HCT116 (cell line): ENCODE results near the gene ZCCHC24. TPM values are rescaled to one million over a fixed set of nuclear protein-coding genes. Genes with fewer than 3 reads are reported as not detected.

Source experiments
- ATAC-seq: fragments of 200-7000 bp; cut with Tn5 transposase; 2 replicates; pipeline ENCODE4 v1.9.1; 2020; ENCODE audit warnings: mild to moderate bottlenecking, moderate library complexity
- BruUV-seq: library from RNA; stranded (reverse); fragments of 400-500 nt; replicated peaks from 2 replicates; lab custom pipeline; 2021; lab: Mats Ljungman, UMichigan
- CTCF ChIA-PET: fragments of 300-600 bp; sonication (Branson Sonifier 250); formaldehyde crosslinking; loops from one replicate; lab custom pipeline; 2021; ENCODE audit warnings: antibody characterized with exemption; lab: Charles Lee
- POLR2A ChIA-PET: fragments of 300-600, 350-600 bp; sonication (Branson Sonifier 250); formaldehyde crosslinking; loops from one replicate; lab custom pipeline; 2021; ENCODE audit warnings: antibody characterized with exemption; lab: Charles Lee
- RAD21 ChIA-PET, 2 experiments: fragments of 300-600 bp; sonication (Branson Sonifier 250); formaldehyde crosslinking; loops; one replicate each; lab custom pipeline; 2023; ENCODE audit warnings: low total read pairs in 2 of 2; ENCODE audit not compliant: uncharacterized antibody in 2 of 2, unreplicated experiment in 2 of 2, low non-redundant PET in 1 of 2; lab: Charles Lee
- DNase-seq: peaks from one replicate; pipeline ENCODE4 v3.0.0-alpha.2; 2010; ENCODE audit warnings: low read depth, low spot score
- H2AFZ ChIP-seq: fragments of 200-600 bp; shearing (Covaris generic), sonication (generic); 2 replicates; pipeline ENCODE4 v1.6.1; 2017; ENCODE audit warnings: low read depth, mixed run types, mixed read lengths, antibody characterized with exemption, low read length; ENCODE audit not compliant: poor library complexity, severe bottlenecking
- H3K27ac ChIP-seq: 2 replicates; pipeline ENCODE4 v1.5.1; 2012; ENCODE audit warnings: low read depth, low read length
- H3K27me3 ChIP-seq: fragments of 200-600 bp; sonication (generic); 2 replicates; pipeline ENCODE4 v1.6.1; 2016; ENCODE audit warnings: mixed run types, low read length, mixed read lengths; ENCODE audit not compliant: insufficient read depth
- H3K36me3 ChIP-seq, 2 experiments: fragments of 200-500 bp in 1 of 2; fragments of 200-600 bp in 1 of 2; sonication (Bioruptor generic) in 1 of 2; sonication (generic) in 1 of 2; 2 replicates each; pipeline versions ENCODE4 v1.5.1 to v1.6.1; 2014 to 2016; ENCODE audit warnings: low read length in 2 of 2, inconsistent platforms in 1 of 2, mixed read lengths in 1 of 2, mixed run types in 1 of 2; ENCODE audit not compliant: insufficient read depth in 2 of 2, control insufficient read depth in 1 of 2
- H3K4me1 ChIP-seq, 2 experiments: fragments of 200-600 bp in 1 of 2; sonication (generic) in 1 of 2; 2 replicates each; pipeline versions ENCODE4 v1.5.1 to v1.6.1; 2012 to 2017; ENCODE audit warnings: low read length in 2 of 2, inconsistent platforms in 1 of 2, mild to moderate bottlenecking in 1 of 2, mixed read lengths in 1 of 2, mixed run types in 1 of 2, moderate library complexity in 1 of 2; ENCODE audit not compliant: insufficient read depth in 2 of 2, control insufficient read depth in 1 of 2
- H3K4me2 ChIP-seq: fragments of 200-600 bp; sonication (generic); 2 replicates; pipeline ENCODE4 v1.6.1; 2017; ENCODE audit warnings: mixed run types, low read length, mixed read lengths
- H3K4me3 ChIP-seq, 2 experiments: fragments of 200-600 bp in 1 of 2; sonication (generic) in 1 of 2; replicated peaks in 1 of 2; 2 replicates each; pipeline ENCODE4 v1.5.1; 2011 to 2016; ENCODE audit warnings: low read length in 2 of 2, control low read depth in 1 of 2, low read depth in 1 of 2, mild to moderate bottlenecking in 1 of 2, mixed read lengths in 1 of 2, mixed run types in 1 of 2
- H3K79me2 ChIP-seq: fragments of 200-600 bp; sonication (generic); 2 replicates; pipeline ENCODE4 v1.6.1; 2017; ENCODE audit warnings: mild to moderate bottlenecking, mixed run types, low read length, moderate library complexity, mixed read lengths; ENCODE audit not compliant: insufficient read depth
- H3K9ac ChIP-seq: fragments of 200-600 bp; sonication (generic); 2 replicates; pipeline ENCODE4 v1.6.1; 2016; ENCODE audit warnings: low read length, mixed read lengths
- H3K9me2 ChIP-seq: fragments of 200-600 bp; sonication (generic), shearing (Covaris generic); 2 replicates; pipeline ENCODE4 v1.6.1; 2017; ENCODE audit warnings: mixed run types, mild to moderate bottlenecking, moderate library complexity; ENCODE audit not compliant: insufficient read depth
- H3K9me3 ChIP-seq, 2 experiments: fragments of 200-500 bp in 1 of 2; fragments of 200-600 bp in 1 of 2; sonication (Bioruptor generic) in 1 of 2; sonication (generic) in 1 of 2; 2 replicates each; pipeline ENCODE4 v1.6.1; 2014 to 2017; ENCODE audit warnings: low read length in 2 of 2, mixed read lengths in 2 of 2, inconsistent platforms in 1 of 2, low read depth in 1 of 2, mild to moderate bottlenecking in 1 of 2, mixed run types in 1 of 2, moderate library complexity in 1 of 2; ENCODE audit not compliant: control insufficient read depth in 1 of 2, insufficient read depth in 1 of 2
- H4K20me1 ChIP-seq: fragments of 200-600 bp; sonication (generic), shearing (Covaris generic); 2 replicates; pipeline ENCODE4 v1.6.1; 2017; ENCODE audit warnings: mixed run types, mild to moderate bottlenecking, moderate library complexity; ENCODE audit not compliant: insufficient read depth
- ATF3 ChIP-seq: IDR thresholded peaks from 2 replicates; pipeline ENCODE4 v1.6.1; 2012
- ELF1 ChIP-seq: IDR thresholded peaks from 2 replicates; pipeline ENCODE4 v1.6.1; 2012; ENCODE audit warnings: low read depth, borderline replicate concordance
- EZH2 ChIP-seq: fragments of 200-600 bp; sonication (generic); IDR thresholded peaks from 2 replicates; pipeline ENCODE4 v1.6.1; 2017; ENCODE audit warnings: antibody characterized with exemption, mixed run types
- EZH2phosphoT487 ChIP-seq: fragments of 200-600 bp; IDR thresholded peaks from 2 replicates; pipeline ENCODE4 v1.6.1; 2018; ENCODE audit warnings: antibody characterized with exemption, borderline replicate concordance
- FOSL1 ChIP-seq: IDR thresholded peaks from 2 replicates; pipeline ENCODE4 v1.6.1; 2012; ENCODE audit warnings: low read depth
- MAX ChIP-seq: IDR thresholded peaks from 2 replicates; pipeline ENCODE4 v1.6.1; 2012
- POLR2A ChIP-seq: IDR thresholded peaks from 2 replicates; pipeline ENCODE4 v1.7.0; 2011; ENCODE audit warnings: borderline replicate concordance; ENCODE audit not compliant: insufficient read depth, insufficient read length; ENCODE audit errors: extremely low read depth
- POLR2AphosphoS5 ChIP-seq: IDR thresholded peaks from 2 replicates; pipeline ENCODE4 v1.6.1; 2011; ENCODE audit warnings: mild to moderate bottlenecking, low read depth, low read length, moderate library complexity
- RAD21 ChIP-seq: IDR thresholded peaks from 2 replicates; pipeline ENCODE4 v1.6.1; 2012; ENCODE audit warnings: low read depth, mild to moderate bottlenecking
- SP1 ChIP-seq: IDR thresholded peaks from 2 replicates; pipeline ENCODE4 v1.6.1; 2012; ENCODE audit warnings: low read depth
- SRF ChIP-seq: IDR thresholded peaks from 2 replicates; pipeline ENCODE4 v1.6.1; 2012; ENCODE audit warnings: low read depth
- TCF7L2 ChIP-seq: IDR thresholded peaks from 2 replicates; pipeline ENCODE4 v1.7.0; 2011; ENCODE audit warnings: borderline replicate concordance, inconsistent platforms; ENCODE audit not compliant: insufficient read depth, insufficient read length; ENCODE audit errors: extremely low read depth
- YY1 ChIP-seq: IDR thresholded peaks from 2 replicates; pipeline ENCODE4 v1.6.1; 2011; ENCODE audit warnings: low read length, low read depth, moderate library complexity, mild to moderate bottlenecking; ENCODE audit not compliant: insufficient replicate concordance; ENCODE audit errors: extremely low read depth
- ZFX ChIP-seq: fragments of 450-650 bp; IDR thresholded peaks from 2 replicates; pipeline ENCODE4 v1.6.1; 2017
- ZNF274 ChIP-seq: fragments of 200-500 bp; sonication (Bioruptor generic); IDR thresholded peaks from 2 replicates; pipeline ENCODE4 v1.6.1; 2014; ENCODE audit warnings: mild to moderate bottlenecking, low read depth, low read length, inconsistent platforms
- intact Hi-C: fragments of 100-400 bp; cut with micrococcal nuclease; formaldehyde crosslinking; loops from 2 replicates; pipeline ENCODE4 v1.10.0; 2022
- total RNA-seq: library from RNA; stranded (reverse); gene quantifications from one replicate; pipeline ENCODE4 v1.2.1, GENCODE V29; 2021; ENCODE audit not compliant: unreplicated experiment
- TF ChIP-seq, protein P1 (sequence below): IDR thresholded peaks from 2 replicates; pipeline ENCODE4 v1.6.1; 2012; ENCODE audit warnings: low read depth
- TF ChIP-seq, protein P2 (sequence below), 3 experiments: fragments of 200-600 bp in 1 of 3; sonication (generic) in 1 of 3; IDR thresholded peaks in 2 of 3; conservative IDR thresholded peaks in 1 of 3; 2 replicates each; pipeline ENCODE4 v1.5.1; 2012 to 2017; ENCODE audit warnings: low read depth in 2 of 3, low read length in 2 of 3, antibody characterized with exemption in 1 of 3, borderline replicate concordance in 1 of 3, control low read depth in 1 of 3, mild to moderate bottlenecking in 1 of 3, mixed read lengths in 1 of 3, mixed run types in 1 of 3, moderate library complexity in 1 of 3; ENCODE audit not compliant: insufficient read depth in 1 of 3
- TF ChIP-seq, protein P3 (sequence below): IDR thresholded peaks from 2 replicates; pipeline ENCODE4 v1.6.1; 2011; ENCODE audit warnings: mild to moderate bottlenecking, low read length, moderate library complexity; ENCODE audit not compliant: insufficient replicate concordance; ENCODE audit errors: extremely low read depth

ZCCHC24 gene
- total RNA-seq, 1 experiment from 2014 or later, result 7.0 TPM

GRCh38 chr10:79387466-79387973 lies 57.9 kb downstream of the ZCCHC24 start:
- Histone ChIP-seq H4K20me1 (no peaks in the 10 kb centered on the region), H3K27ac (no peak overlapping the region), H3K9me2 (no peaks in the 10 kb centered on the region), H3K4me1 (no peaks in the 10 kb centered on the region), H3K79me2 (no peaks in the 10 kb centered on the region), H3K9me3 (no peaks in the 10 kb centered on the region), H3K36me3 (no peaks in the 10 kb centered on the region), H3K27me3 (no peaks in the 10 kb centered on the region), H3K4me2 (no peak overlapping the region), H2AFZ (no peak overlapping the region), H3K9ac (no peak overlapping the region), H3K4me3 (no peak overlapping the region)
- POLR2A ChIA-PET, result no interaction called here
- no TSS peak for BruUV-seq
- DNase-seq, result no peak
- TF ChIP-seq TCF7L2, result no peak
- no peak for TF ChIP-seq ZNF274
- TF ChIP-seq, protein P1, sequence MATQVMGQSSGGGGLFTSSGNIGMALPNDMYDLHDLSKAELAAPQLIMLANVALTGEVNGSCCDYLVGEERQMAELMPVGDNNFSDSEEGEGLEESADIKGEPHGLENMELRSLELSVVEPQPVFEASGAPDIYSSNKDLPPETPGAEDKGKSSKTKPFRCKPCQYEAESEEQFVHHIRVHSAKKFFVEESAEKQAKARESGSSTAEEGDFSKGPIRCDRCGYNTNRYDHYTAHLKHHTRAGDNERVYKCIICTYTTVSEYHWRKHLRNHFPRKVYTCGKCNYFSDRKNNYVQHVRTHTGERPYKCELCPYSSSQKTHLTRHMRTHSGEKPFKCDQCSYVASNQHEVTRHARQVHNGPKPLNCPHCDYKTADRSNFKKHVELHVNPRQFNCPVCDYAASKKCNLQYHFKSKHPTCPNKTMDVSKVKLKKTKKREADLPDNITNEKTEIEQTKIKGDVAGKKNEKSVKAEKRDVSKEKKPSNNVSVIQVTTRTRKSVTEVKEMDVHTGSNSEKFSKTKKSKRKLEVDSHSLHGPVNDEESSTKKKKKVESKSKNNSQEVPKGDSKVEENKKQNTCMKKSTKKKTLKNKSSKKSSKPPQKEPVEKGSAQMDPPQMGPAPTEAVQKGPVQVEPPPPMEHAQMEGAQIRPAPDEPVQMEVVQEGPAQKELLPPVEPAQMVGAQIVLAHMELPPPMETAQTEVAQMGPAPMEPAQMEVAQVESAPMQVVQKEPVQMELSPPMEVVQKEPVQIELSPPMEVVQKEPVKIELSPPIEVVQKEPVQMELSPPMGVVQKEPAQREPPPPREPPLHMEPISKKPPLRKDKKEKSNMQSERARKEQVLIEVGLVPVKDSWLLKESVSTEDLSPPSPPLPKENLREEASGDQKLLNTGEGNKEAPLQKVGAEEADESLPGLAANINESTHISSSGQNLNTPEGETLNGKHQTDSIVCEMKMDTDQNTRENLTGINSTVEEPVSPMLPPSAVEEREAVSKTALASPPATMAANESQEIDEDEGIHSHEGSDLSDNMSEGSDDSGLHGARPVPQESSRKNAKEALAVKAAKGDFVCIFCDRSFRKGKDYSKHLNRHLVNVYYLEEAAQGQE, result no peak
- no peak for TF ChIP-seq FOSL1
- TF ChIP-seq POLR2A, result no peak
- TF ChIP-seq EZH2, result no peak
- no peak for TF ChIP-seq ATF3
- no peak for TF ChIP-seq YY1
- no peak for TF ChIP-seq MAX
- no peak for TF ChIP-seq RAD21
- TF ChIP-seq ZFX, result no peak
- TF ChIP-seq EZH2phosphoT487, result no peak
- no peak for TF ChIP-seq SP1
- TF ChIP-seq SRF, result no peak
- TF ChIP-seq, protein P2, sequence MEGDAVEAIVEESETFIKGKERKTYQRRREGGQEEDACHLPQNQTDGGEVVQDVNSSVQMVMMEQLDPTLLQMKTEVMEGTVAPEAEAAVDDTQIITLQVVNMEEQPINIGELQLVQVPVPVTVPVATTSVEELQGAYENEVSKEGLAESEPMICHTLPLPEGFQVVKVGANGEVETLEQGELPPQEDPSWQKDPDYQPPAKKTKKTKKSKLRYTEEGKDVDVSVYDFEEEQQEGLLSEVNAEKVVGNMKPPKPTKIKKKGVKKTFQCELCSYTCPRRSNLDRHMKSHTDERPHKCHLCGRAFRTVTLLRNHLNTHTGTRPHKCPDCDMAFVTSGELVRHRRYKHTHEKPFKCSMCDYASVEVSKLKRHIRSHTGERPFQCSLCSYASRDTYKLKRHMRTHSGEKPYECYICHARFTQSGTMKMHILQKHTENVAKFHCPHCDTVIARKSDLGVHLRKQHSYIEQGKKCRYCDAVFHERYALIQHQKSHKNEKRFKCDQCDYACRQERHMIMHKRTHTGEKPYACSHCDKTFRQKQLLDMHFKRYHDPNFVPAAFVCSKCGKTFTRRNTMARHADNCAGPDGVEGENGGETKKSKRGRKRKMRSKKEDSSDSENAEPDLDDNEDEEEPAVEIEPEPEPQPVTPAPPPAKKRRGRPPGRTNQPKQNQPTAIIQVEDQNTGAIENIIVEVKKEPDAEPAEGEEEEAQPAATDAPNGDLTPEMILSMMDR (IDR thresholded peaks at IDR 0.05 in 2 of 3, conservative IDR thresholded peaks at IDR 0.05 in 1 of 3; ENCODE audit: borderline replicate concordance in 1 of 3, insufficient read depth in 1 of 3, low read depth in 2 of 3, low read length in 2 of 3), result no peak
- TF ChIP-seq POLR2AphosphoS5, result no peak
- TF ChIP-seq, protein P3, sequence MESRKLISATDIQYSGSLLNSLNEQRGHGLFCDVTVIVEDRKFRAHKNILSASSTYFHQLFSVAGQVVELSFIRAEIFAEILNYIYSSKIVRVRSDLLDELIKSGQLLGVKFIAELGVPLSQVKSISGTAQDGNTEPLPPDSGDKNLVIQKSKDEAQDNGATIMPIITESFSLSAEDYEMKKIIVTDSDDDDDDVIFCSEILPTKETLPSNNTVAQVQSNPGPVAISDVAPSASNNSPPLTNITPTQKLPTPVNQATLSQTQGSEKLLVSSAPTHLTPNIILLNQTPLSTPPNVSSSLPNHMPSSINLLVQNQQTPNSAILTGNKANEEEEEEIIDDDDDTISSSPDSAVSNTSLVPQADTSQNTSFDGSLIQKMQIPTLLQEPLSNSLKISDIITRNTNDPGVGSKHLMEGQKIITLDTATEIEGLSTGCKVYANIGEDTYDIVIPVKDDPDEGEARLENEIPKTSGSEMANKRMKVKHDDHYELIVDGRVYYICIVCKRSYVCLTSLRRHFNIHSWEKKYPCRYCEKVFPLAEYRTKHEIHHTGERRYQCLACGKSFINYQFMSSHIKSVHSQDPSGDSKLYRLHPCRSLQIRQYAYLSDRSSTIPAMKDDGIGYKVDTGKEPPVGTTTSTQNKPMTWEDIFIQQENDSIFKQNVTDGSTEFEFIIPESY, result no peak
- no peak for TF ChIP-seq ELF1
- CTCF ChIA-PET, result interaction anchor here (0.9 kb wide), 1 partner anchor 101 kb away, joined by 3 read pairs; no protein-coding TSS in a partner anchor
- intact Hi-C loops, result no loop called here
- ATAC-seq, result no peak
- RAD21 ChIA-PET, result no interaction called here
